ENCODE measurements around the gene SULT1E1. TPM values are rescaled to one million over a fixed set of nuclear protein-coding genes. Genes with fewer than 3 reads are reported as not detected.

Gene SULT1E1, protein sequence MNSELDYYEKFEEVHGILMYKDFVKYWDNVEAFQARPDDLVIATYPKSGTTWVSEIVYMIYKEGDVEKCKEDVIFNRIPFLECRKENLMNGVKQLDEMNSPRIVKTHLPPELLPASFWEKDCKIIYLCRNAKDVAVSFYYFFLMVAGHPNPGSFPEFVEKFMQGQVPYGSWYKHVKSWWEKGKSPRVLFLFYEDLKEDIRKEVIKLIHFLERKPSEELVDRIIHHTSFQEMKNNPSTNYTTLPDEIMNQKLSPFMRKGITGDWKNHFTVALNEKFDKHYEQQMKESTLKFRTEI
- total RNA-seq (not detected), polyA plus RNA-seq (ENCODE audit: insufficient read depth, low read depth, low replicate concordance) (not detected)
- long read RNA-seq, donor 1, transcript SULT1E1-201 (8 exons, 1,780 nt) = major isoform, 12 of 13 reads
- long read RNA-seq, donor 1, partial matches to known transcripts = 0 of 13 reads
- long read RNA-seq, donor 1, other reads (novel, unspliced or antisense) = 0 of 13 reads
- long read RNA-seq, donor 2, transcript SULT1E1-201 (8 exons, 1,780 nt) = major isoform, 19 of 19 reads
- long read RNA-seq, donor 2, partial matches to known transcripts = 0 of 19 reads
- long read RNA-seq, donor 2, other reads (novel, unspliced or antisense) = 0 of 19 reads

- intact Hi-C loops (cut with DNase I; ENCODE audit: low total_unique reads) = no loop called here
- 37 to 38% methylated on average over 1 of the region's 1 CpG for WGBS, 2 donors
- no peaks in the 10 kb centered on the region for H3K27me3 ChIP-seq
- TF ChIP-seq, protein P1, sequence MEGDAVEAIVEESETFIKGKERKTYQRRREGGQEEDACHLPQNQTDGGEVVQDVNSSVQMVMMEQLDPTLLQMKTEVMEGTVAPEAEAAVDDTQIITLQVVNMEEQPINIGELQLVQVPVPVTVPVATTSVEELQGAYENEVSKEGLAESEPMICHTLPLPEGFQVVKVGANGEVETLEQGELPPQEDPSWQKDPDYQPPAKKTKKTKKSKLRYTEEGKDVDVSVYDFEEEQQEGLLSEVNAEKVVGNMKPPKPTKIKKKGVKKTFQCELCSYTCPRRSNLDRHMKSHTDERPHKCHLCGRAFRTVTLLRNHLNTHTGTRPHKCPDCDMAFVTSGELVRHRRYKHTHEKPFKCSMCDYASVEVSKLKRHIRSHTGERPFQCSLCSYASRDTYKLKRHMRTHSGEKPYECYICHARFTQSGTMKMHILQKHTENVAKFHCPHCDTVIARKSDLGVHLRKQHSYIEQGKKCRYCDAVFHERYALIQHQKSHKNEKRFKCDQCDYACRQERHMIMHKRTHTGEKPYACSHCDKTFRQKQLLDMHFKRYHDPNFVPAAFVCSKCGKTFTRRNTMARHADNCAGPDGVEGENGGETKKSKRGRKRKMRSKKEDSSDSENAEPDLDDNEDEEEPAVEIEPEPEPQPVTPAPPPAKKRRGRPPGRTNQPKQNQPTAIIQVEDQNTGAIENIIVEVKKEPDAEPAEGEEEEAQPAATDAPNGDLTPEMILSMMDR (IDR thresholded peaks at IDR 0.05) = no peak
- TF ChIP-seq POLR2A (IDR thresholded peaks at IDR 0.05) = no peak
- DNase-seq = no peak
- no peaks in the 10 kb centered on the region for H3K9me3 ChIP-seq
- no peaks in the 10 kb centered on the region for H3K4me1 ChIP-seq
- no peaks in the 10 kb centered on the region for H3K36me3 ChIP-seq (ENCODE audit: low read depth, missing control alignments)
- no peak within 1 kb of the TSS for H3K27ac ChIP-seq
- no peak within 1 kb of the TSS for H3K4me3 ChIP-seq
Measured at GRCh38 chr4:69860052-69860451, at the start of gene SULT1E1. Gene SULT1E1, minus strand, starts transcription at chr4:69860145. Its CDS starts 2,501 bp downstream, at chr4:69857644.

DNA sequence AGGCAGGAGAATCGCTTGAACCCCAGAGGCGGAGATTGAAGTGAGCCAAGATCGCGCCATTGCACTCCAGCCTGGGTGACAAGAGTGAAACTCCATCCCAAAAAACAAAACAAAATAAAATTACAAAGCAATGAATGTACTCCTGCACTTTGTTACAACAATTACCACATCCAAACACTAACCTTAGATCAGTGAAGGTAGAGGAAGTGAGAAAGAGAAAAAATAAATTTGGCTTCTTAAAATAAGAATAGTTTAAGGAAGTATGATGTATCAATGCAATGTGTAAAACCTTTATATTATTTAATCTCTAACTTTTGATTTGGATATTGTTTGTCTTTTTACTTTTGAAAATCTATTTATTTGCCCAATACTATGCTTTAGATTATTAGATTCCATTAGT lies 49.2 kb upstream of the SULT1E1 start:
- no peak for DNase-seq
- Histone ChIP-seq H3K4me1 (no peaks in the 10 kb centered on the region), H3K27me3 (no peaks in the 10 kb centered on the region), H3K27ac (no peak overlapping the region), H3K9me3 (no peaks in the 10 kb centered on the region), H3K4me3 (no peak overlapping the region), H3K36me3 (ENCODE audit: low read depth, missing control alignments) (no peaks in the 10 kb centered on the region)
- intact Hi-C loops (cut with DNase I; ENCODE audit: low total_unique reads) = no loop called here
- no peak for TF ChIP-seq POLR2A (IDR thresholded peaks at IDR 0.05)
- TF ChIP-seq, protein P1 (IDR thresholded peaks at IDR 0.05) = no peak
- WGBS, 2 donors = 91 to 92% methylated on average over 4 of the region's 4 CpGs

GRCh38 chr4:69907151-69907550 lies 47.2 kb upstream of the SULT1E1 start:
- Histone ChIP-seq H3K27me3 (no peaks in the 10 kb centered on the region), H3K9me3 (no peaks in the 10 kb centered on the region), H3K36me3 (ENCODE audit: low read depth, missing control alignments) (no peaks in the 10 kb centered on the region), H3K4me3 (no peak overlapping the region), H3K27ac (no peak overlapping the region), H3K4me1 (no peaks in the 10 kb centered on the region)
- intact Hi-C loops (cut with DNase I; ENCODE audit: low total_unique reads) = no loop called here
- no peak for TF ChIP-seq POLR2A (IDR thresholded peaks at IDR 0.05)
- TF ChIP-seq, protein P1 (IDR thresholded peaks at IDR 0.05) = no peak
- DNase-seq = no peak
- WGBS, 2 donors = 50 to 64% methylated on average over 1 of the region's 1 CpG

GRCh38 chr4:69896530-69897116 lies 36.7 kb upstream of the SULT1E1 start:
- Histone ChIP-seq H3K36me3 (ENCODE audit: low read depth, missing control alignments) (no peaks in the 10 kb centered on the region), H3K4me1 (no peaks in the 10 kb centered on the region), H3K9me3 (no peaks in the 10 kb centered on the region), H3K27me3 (no peaks in the 10 kb centered on the region), H3K27ac (no peak overlapping the region), H3K4me3 (no peak overlapping the region)
- intact Hi-C loops (cut with DNase I; ENCODE audit: low total_unique reads) = no loop called here
- TF ChIP-seq POLR2A (IDR thresholded peaks at IDR 0.05) = no peak
- TF ChIP-seq, protein P1 (IDR thresholded peaks at IDR 0.05) = peak in 1 of 3 experiments; percentile 43
- DNase-seq = no peak

All from testis (tissue), 5 donors.